LNCAP (cell line): ENCODE results near the gene SPSB4.

Experiments
- TF ChIP-seq, protein P1 (sequence below): fragments of 450-650 bp; IDR thresholded peaks from 2 replicates; pipeline ENCODE4 v1.5.1; 2017; ENCODE audit warnings: mild to moderate bottlenecking

Gene SPSB4

DNA sequence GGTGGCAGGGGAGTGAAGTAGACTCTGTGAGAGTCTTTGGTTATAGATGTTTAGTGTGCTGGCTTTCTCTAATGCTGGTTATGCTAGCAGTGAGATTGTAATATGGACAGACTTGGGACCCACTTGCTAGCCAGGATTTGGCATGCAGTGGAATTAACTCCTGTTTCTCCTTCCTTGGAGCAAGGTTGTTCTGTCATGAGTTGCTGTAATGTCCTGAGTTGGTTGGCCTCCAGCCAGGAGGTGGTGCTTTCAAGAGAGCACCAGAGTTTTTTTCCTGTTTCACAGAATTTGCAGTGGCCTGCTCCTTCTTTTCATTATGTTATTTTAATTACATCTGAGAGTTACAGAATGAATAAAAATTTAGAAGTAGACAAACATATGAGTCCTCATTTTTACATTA lies 92.4 kb downstream of the SPSB4 start:
- TF ChIP-seq, protein P1, sequence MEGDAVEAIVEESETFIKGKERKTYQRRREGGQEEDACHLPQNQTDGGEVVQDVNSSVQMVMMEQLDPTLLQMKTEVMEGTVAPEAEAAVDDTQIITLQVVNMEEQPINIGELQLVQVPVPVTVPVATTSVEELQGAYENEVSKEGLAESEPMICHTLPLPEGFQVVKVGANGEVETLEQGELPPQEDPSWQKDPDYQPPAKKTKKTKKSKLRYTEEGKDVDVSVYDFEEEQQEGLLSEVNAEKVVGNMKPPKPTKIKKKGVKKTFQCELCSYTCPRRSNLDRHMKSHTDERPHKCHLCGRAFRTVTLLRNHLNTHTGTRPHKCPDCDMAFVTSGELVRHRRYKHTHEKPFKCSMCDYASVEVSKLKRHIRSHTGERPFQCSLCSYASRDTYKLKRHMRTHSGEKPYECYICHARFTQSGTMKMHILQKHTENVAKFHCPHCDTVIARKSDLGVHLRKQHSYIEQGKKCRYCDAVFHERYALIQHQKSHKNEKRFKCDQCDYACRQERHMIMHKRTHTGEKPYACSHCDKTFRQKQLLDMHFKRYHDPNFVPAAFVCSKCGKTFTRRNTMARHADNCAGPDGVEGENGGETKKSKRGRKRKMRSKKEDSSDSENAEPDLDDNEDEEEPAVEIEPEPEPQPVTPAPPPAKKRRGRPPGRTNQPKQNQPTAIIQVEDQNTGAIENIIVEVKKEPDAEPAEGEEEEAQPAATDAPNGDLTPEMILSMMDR: no peak

DNA sequence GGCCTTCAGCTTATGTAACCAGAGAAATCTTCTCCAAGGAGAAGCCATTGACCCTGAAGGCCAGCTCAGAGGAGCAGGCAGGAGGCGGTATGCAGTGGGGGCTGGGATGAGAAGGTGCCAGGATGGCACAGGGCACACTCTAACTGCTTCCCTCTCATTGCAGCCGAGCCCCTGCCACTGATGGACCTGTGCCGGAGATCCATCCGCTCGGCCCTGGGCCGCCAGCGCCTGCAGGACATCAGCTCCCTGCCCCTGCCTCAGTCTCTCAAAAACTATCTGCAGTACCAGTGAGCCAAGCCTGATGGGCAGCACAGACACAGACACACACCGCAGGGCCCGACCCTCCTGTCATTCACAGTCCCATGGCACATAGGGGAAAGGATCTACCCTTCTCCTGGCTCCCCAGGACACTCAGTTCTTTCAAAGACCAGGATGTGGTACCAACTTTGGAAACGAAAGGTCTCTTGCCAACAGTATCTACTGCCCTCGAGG lies 95.9 kb downstream of the SPSB4 start:
- TF ChIP-seq, protein P1: no peak

DNA sequence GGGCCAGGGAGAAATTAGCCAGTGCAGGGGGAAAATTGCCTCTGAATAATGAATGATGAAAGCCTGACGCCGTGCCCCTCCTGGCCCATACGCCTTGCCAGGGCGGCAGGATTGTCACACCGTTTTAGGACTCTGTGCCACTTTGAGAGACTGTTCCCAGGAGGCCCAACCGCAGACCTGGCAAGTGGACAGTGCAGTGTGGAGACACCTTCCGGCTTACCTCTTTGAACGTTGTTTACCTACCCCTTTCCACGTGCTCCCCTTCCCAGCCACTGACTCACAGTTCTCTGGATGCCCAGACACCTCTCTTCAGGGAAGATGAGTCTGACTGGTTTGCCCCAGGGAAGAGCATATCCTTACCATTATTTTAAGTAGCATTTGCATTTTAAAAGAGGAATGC lies 96.5 kb downstream of the SPSB4 start:
- TF ChIP-seq, protein P1: no peak

DNA sequence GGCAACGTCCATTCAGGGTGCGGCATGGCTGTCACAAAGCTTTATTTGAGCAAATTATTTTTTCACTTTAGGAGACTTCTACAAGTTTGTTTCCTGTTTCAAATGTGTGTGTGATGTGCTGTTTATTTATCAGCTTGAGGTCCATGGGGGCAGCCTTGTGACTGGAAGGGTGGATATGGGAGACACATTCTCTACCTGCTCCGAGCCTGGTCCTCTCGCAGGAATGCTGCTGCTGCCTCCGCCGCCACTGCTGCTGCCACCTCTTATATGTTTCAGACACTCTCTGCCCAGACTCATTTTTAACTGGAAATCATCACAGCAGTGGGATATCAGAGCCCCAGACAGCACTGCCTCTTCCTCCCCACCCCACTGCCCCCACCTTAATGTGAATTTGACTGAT lies 97.0 kb downstream of the SPSB4 start:
- TF ChIP-seq, protein P1: no peak

DNA sequence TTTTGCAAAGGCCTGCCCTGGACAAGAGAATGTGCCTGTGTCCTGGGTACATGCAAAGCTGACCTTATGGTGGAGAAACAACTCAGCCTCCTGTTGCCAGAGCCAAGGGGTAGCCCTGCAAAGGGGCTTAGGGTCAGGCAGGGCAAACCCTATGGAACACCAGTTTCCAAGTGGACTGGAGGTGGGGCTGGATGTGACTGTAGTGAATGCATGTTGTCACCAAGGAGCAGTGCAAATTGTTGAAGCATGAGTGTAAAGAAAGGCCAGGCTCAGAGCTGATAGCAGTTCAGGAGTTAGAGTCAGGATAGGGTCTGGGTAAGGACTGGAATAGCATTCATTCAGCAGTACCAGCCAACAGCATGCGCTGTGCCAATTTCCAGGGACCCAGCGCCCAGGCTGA lies 97.6 kb downstream of the SPSB4 start:
- TF ChIP-seq, protein P1: no peak

DNA sequence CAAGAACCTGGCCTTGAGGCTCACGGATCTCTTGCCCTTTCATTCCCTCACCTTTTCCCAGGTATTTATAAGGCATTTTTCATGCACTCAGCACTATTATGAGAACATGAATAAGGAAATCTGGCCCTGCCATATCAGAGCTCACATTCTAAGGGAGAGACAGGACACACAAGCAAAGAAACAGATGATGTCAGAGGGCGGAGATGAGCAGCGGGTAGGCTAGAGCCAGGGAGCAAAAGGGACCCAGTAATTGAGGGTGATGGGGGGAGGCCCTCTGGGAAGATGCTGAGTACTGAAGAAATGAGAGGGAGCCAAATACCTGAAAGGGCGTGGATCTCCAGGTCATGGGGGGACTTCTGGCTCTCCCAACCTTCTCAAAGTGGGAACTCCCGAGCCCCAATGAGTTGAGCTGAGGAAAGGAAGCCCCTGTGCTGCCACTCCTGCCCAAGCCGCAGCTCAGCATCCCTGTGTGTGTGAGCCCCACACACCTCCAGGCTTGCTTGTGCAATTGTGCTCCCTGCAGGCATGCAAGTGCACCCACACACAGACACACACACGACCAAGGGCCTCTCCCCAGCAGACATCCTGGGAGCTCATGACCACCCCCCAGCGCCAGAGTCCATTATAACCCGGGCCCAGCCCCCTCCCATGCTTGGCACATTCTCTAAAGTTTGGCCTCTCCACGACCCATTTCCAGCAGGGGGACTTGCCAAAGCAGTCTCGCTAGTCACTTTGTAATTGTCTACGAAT lies 99.1 kb downstream of the SPSB4 start:
- TF ChIP-seq, protein P1: no peak

DNA sequence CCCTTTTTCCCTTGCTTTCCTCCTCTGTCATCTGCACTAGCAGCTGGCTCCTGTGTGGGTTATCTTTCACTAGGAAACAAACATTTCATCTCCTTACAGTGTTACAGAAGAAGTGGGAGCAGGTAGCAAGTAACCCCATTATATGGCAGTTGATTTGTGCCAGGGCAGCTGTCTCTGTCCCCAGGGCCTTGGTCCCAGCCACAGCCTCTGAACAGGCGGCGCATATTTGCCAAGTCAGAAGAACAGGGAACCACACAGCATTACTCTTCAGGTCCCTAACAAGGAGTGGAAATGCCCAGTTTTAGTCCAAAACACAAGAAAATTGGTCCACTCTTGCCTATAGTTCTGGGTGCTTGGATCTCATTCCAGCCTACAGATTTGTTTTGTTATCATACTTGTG lies 99.8 kb downstream of the SPSB4 start:
- TF ChIP-seq, protein P1: no peak
